ENCODE data around the gene MUCL3. TPM values are rescaled to one million over a fixed set of nuclear protein-coding genes. Genes with fewer than 3 reads are reported as not detected.
"Not testable (repeated sequence)": the region's sequence is repeated elsewhere in the genome, so short reads cannot be mapped to it uniquely, and the experiment has no call there.

The MUCL3 gene
- total RNA-seq, 4 donors from 2014 or later, result 0.18 TPM; not detected in 3

DNA sequence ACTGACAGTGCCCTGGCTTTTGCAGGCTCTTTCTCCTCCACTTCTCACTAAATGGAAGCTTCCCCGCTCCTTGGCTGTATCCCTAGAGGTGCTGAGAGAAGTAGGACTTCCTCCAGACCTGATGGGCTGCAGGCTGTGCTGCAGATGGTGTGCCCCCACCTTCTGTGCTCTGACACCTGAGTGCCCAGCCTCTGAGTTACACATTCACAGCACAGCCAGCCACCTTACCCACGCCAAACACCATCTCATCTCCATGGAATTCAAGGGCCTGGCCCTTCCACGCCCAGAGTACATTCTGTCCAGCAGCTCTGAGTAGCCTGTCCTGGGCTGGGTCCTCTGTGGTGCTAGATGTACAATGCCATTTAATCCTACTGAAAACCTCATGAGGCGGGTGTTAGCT, 14.1 kb upstream of the MUCL3 start:
- H3K9me3 ChIP-seq, result peaks cover 0 to 5% (median 0%) of the 10 kb centered on the region in 4 donors
- H3K4me1 ChIP-seq, result no peaks in the 10 kb centered on the region
- peaks cover 0 to 50% (median 0%) of the 10 kb centered on the region in 3 donors for H3K36me3 ChIP-seq
- no peaks in the 10 kb centered on the region for H3K27me3 ChIP-seq
- no peak overlapping the region for H3K4me3 ChIP-seq
- peak in 2 of 3 donors; percentile 66 to 76 for DNase-seq
- H3K27ac ChIP-seq, result peak overlapping the region in 1 of 4 donors; percentile 59
- TF ChIP-seq, protein P1, sequence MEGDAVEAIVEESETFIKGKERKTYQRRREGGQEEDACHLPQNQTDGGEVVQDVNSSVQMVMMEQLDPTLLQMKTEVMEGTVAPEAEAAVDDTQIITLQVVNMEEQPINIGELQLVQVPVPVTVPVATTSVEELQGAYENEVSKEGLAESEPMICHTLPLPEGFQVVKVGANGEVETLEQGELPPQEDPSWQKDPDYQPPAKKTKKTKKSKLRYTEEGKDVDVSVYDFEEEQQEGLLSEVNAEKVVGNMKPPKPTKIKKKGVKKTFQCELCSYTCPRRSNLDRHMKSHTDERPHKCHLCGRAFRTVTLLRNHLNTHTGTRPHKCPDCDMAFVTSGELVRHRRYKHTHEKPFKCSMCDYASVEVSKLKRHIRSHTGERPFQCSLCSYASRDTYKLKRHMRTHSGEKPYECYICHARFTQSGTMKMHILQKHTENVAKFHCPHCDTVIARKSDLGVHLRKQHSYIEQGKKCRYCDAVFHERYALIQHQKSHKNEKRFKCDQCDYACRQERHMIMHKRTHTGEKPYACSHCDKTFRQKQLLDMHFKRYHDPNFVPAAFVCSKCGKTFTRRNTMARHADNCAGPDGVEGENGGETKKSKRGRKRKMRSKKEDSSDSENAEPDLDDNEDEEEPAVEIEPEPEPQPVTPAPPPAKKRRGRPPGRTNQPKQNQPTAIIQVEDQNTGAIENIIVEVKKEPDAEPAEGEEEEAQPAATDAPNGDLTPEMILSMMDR (IDR thresholded peaks at IDR 0.05), result no peak
- TF ChIP-seq POLR2A (IDR thresholded peaks at IDR 0.05), result peak in 1 of 2 donors; percentile 64

DNA sequence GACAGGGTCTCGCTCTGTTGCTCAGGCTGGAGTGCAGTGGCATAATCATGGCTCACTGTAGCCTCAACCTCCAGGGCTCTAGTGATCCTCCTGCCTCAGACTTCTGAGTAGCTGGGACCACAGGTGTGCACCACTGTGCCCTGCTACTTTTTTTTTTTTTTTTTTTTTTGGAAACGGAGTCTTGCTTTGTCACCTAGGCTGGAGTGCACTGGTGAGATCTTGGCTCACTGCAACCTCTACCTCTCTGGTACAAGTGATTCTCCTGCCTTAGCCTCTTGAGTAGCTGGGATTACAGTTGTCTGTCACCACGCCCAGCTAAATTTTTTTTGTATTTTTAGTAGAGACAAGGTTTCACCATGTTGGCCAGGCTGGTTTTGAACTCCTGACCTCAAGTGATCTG, 13.7 kb upstream of the MUCL3 start:
- H3K4me1 ChIP-seq, H3K27me3 ChIP-seq, H3K9me3 ChIP-seq, H3K27ac ChIP-seq, DNase-seq, H3K4me3 ChIP-seq: not testable (repeated sequence)
- H3K36me3 ChIP-seq, result peaks cover 0 to 46% (median 0%) of the 10 kb centered on the region in 3 donors

DNA sequence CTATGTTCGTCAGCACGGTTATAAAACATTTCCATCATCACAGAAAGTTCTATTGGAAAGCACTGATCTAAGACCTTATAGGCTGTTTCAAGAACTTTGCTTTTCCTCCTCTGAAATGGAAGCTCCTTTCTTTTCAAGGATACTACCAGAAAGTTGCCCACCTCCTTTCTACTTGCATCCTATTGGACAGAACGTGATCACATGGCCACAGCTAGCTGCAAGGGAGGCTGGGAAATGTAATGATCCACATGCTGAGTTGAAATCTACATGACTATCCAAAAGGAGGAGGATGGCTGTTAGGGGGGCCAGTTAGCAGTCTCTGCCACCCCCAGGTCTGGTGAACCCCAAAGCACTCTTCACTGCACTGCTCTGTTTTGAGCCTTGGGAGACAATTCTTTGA, 12.1 kb upstream of the MUCL3 start:
- peaks cover 0 to 31% (median 0%) of the 10 kb centered on the region in 3 donors for H3K36me3 ChIP-seq
- peaks cover 0 to 5% (median 0%) of the 10 kb centered on the region in 4 donors for H3K9me3 ChIP-seq
- H3K4me1 ChIP-seq, result no peaks in the 10 kb centered on the region
- TF ChIP-seq POLR2A (IDR thresholded peaks at IDR 0.05), result no peak
- TF ChIP-seq, protein P1 (IDR thresholded peaks at IDR 0.05), result no peak
- H3K4me3 ChIP-seq, result no peak overlapping the region
- no peak for DNase-seq
- no peaks in the 10 kb centered on the region for H3K27me3 ChIP-seq
- no peak overlapping the region for H3K27ac ChIP-seq

DNA sequence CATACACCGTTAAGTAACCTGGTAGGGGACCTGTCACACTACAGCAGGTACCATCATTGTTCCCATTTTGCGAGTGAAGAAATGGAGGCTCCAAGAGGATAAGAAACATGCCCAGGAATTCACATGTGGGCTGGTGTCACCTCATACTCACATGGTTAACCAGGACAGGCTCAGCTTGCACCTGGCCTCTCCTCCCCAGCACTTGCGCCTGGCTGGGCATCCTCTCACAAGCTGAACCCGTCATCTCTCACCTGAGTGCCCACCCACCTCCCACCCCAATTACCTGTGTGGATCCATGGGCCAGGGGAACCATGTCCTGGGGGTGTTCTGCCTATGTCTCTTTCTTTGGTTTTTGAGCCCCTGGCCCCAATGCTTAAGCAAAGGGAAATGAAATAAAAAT, 10.3 kb upstream of the MUCL3 start:
- no peak overlapping the region for H3K27ac ChIP-seq
- no peak for DNase-seq
- peaks cover 0 to 5% (median 0%) of the 10 kb centered on the region in 4 donors for H3K9me3 ChIP-seq
- no peak overlapping the region for H3K4me3 ChIP-seq
- peaks cover 0 to 14% (median 0%) of the 10 kb centered on the region in 3 donors for H3K36me3 ChIP-seq
- H3K4me1 ChIP-seq, result no peaks in the 10 kb centered on the region
- H3K27me3 ChIP-seq, result no peaks in the 10 kb centered on the region
- TF ChIP-seq, protein P1 (IDR thresholded peaks at IDR 0.05), result no peak
- no peak for TF ChIP-seq POLR2A (IDR thresholded peaks at IDR 0.05)

DNA sequence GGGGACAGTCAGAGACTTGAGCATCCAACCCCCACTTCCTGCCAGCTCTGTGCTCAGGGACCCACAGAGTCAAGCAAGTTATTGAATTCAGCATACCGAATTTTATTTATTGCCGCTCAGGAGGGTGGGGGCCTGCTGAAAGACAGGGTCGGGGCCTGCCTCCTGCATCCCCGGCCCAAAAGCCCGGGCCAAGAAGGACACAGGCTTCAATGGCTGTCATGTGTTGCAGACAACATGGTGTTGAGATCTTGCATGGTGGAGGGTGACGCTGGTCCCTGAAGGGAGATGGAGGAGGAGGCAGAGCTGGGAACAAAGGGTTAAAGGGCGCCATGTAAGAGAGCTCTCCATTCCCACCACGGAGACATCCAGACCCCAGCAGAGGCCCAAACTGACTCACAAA, 9.5 kb upstream of the MUCL3 start:
- Histone ChIP-seq H3K4me1 (no peaks in the 10 kb centered on the region), H3K36me3 (peaks cover 0 to 6% (median 0%) of the 10 kb centered on the region in 3 donors), H3K27me3 (no peaks in the 10 kb centered on the region), H3K4me3 (no peak overlapping the region), H3K9me3 (peaks cover 0 to 5% (median 0%) of the 10 kb centered on the region in 4 donors), H3K27ac (no peak overlapping the region)
- no peak for DNase-seq
- TF ChIP-seq, protein P1 (IDR thresholded peaks at IDR 0.05), result no peak
- TF ChIP-seq POLR2A (IDR thresholded peaks at IDR 0.05), result no peak

DNA sequence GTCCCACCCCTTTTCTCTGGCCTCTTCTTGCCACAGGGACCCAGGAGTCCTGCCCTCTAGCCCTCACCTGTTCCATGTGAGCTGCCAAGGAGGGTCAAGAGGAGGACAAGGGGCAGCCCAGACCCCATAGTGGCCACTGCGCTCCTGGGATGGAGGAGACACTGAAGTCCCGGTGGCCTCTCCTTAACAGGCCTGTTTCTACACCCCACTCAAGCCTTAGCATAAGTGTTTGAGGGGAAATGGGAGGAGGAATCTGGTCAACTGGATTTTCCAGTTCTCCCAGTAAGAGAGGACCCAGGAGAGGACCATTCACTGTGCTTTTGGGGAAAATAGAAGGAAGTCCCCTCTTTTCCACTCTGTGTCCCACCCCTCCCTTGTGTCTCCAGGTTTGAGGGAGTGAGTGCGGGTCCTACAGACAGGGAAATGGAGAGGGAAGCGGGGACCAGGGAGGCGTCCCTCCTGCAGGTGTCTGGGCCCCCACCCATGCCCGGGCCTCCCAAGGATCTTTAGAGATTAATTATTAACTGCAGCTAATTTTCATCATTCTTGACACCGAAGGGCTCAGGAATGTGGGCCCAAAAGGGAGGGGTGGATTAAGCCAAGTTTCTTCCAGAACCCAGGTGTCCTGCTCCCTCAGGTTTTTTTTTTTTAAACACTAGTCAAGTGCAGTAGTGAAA, 8.7 kb upstream of the MUCL3 start, which contains the start of gene SFTA2:
SFTA2 (minus strand) TSS at position 202 of the 677 bp plus-strand sequence; CDS start at position 128, 74 bp downstream.
- no peaks in the 10 kb centered on the region for H3K4me1 ChIP-seq
- peaks cover 0 to 5% (median 0%) of the 10 kb centered on the region in 4 donors for H3K9me3 ChIP-seq
- no peak within 1 kb of the TSS for H3K4me3 ChIP-seq
- H3K27me3 ChIP-seq, result no peaks in the 10 kb centered on the region
- TF ChIP-seq, protein P1 (IDR thresholded peaks at IDR 0.05), result no peak
- TF ChIP-seq POLR2A (IDR thresholded peaks at IDR 0.05), result no peak
- no peak within 1 kb of the TSS for H3K27ac ChIP-seq
- no peaks in the 10 kb centered on the region for H3K36me3 ChIP-seq
- DNase-seq, result no peak
